ENCODE data around the gene ZNF550.

DNA sequence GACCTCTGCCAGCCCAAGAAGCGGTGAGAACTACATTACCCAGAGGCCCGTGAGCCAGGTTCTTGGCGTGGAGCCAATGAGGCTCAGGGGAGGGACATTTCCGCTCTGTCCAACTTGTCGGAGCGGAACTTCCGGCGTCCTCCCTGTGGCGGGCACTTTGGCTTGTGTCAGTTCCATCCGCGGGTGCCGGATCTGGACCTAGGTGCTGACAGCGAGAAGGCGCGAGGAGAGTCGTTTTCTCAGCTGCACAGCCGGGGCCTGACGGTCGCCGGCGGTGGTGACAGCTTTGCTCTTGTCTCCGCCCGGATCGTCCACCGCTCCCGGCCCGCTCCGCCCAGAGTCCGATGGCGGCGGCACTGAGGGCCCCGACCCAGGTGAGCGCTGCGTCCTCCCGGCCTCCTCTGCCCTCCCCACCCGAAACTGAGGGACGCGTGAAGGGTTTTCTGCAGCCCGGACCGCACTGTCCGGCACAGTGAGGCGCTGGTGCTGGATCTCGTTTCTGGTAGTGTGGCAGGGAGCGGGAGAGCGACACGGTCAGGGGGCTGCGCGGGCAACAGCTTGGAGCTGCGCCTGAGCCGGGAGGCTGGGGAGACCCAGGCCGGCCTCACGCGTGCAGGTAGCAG is 40.2 kb upstream of the ZNF550 start, which contains the start of gene ZNF530:
- TF ChIP-seq, protein P1, sequence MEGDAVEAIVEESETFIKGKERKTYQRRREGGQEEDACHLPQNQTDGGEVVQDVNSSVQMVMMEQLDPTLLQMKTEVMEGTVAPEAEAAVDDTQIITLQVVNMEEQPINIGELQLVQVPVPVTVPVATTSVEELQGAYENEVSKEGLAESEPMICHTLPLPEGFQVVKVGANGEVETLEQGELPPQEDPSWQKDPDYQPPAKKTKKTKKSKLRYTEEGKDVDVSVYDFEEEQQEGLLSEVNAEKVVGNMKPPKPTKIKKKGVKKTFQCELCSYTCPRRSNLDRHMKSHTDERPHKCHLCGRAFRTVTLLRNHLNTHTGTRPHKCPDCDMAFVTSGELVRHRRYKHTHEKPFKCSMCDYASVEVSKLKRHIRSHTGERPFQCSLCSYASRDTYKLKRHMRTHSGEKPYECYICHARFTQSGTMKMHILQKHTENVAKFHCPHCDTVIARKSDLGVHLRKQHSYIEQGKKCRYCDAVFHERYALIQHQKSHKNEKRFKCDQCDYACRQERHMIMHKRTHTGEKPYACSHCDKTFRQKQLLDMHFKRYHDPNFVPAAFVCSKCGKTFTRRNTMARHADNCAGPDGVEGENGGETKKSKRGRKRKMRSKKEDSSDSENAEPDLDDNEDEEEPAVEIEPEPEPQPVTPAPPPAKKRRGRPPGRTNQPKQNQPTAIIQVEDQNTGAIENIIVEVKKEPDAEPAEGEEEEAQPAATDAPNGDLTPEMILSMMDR (conservative IDR thresholded peaks at IDR 0.05; ENCODE audit: low read depth, low read length) = no peak
- no peak for TF ChIP-seq EZH2phosphoT487 (IDR thresholded peaks at IDR 0.05; ENCODE audit: borderline replicate concordance, low read length)
- TF ChIP-seq EZH2 (IDR thresholded peaks at IDR 0.05; ENCODE audit: low read length, unreplicated experiment) = no peak
